IMR-90 (cell line): ENCODE data around the gene JCAD. TPM values are rescaled to one million over a fixed set of nuclear protein-coding genes. Genes with fewer than 3 reads are reported as not detected.

Experiments
- ATAC-seq: fragments of 200-7000 bp; cut with Tn5 transposase; 2 replicates; pipeline ENCODE4 v1.9.1; 2020; ENCODE audit warnings: low read depth, mild to moderate bottlenecking, moderate library complexity
- BruUV-seq: library from RNA; stranded (reverse); fragments of 400-500 nt; replicated peaks from 2 replicates; lab custom pipeline; 2021; lab: Mats Ljungman, UMichigan
- CTCF ChIA-PET: fragments of 300-600 bp; formaldehyde crosslinking; extraction: SDS; loops from one replicate; lab custom pipeline; 2021; ENCODE audit warnings: antibody characterized with exemption; lab: Yijun Ruan, JAX
- POLR2A ChIA-PET: fragments of 300-600 bp; sonication (Branson Sonifier 250); formaldehyde crosslinking; loops from one replicate; lab custom pipeline; 2022; ENCODE audit warnings: antibody characterized with exemption; ENCODE audit not compliant: unreplicated experiment; lab: Charles Lee
- DNase-seq: peaks from one replicate; pipeline ENCODE4 v3.0.0; 2013
- H2AFZ ChIP-seq: replicated peaks from 2 replicates; pipeline ENCODE3; 2013; ENCODE audit warnings: low read length, mild to moderate bottlenecking; ENCODE audit not compliant: poor library complexity
- H2AK5ac ChIP-seq: 2 replicates; pipeline ENCODE4 v1.6.1; 2013; ENCODE audit warnings: low read depth, low read length, inconsistent platforms
- H2AK9ac ChIP-seq: replicated peaks from 2 replicates; pipeline ENCODE3; 2013; ENCODE audit warnings: mild to moderate bottlenecking, low read depth, low read length, moderate library complexity; ENCODE audit not compliant: poor library complexity
- H2BK120ac ChIP-seq: 2 replicates; pipeline ENCODE4 v1.6.1; 2013; ENCODE audit warnings: low read depth, low read length, inconsistent platforms
- H2BK15ac ChIP-seq: 3 replicates; pipeline ENCODE4 v1.6.1; 2013; ENCODE audit warnings: low read depth, low read length, inconsistent platforms
- H2BK20ac ChIP-seq: 2 replicates; pipeline ENCODE4 v1.6.1; 2013; ENCODE audit warnings: low read depth, mild to moderate bottlenecking, inconsistent platforms, low read length, moderate library complexity
- H2BK5ac ChIP-seq: 2 replicates; pipeline ENCODE4 v1.6.1; 2013; ENCODE audit warnings: mild to moderate bottlenecking, low read depth, low read length, inconsistent platforms; ENCODE audit not compliant: poor library complexity, severe bottlenecking
- H3K14ac ChIP-seq: replicated peaks from 2 replicates; pipeline ENCODE4 v1.6.1; 2013; ENCODE audit warnings: low read depth, low read length, inconsistent platforms
- H3K18ac ChIP-seq: 2 replicates; pipeline ENCODE4 v1.6.1; 2013; ENCODE audit warnings: low read depth, low read length, control low read depth
- H3K23ac ChIP-seq: 2 replicates; pipeline ENCODE4 v1.6.1; 2013; ENCODE audit warnings: low read depth, low read length, inconsistent platforms
- H3K27ac ChIP-seq: 2 replicates; pipeline ENCODE4 v1.5.1; 2013; ENCODE audit warnings: mild to moderate bottlenecking, control low read depth, low read length; ENCODE audit not compliant: insufficient read depth
- H3K27me3 ChIP-seq: 2 replicates; pipeline ENCODE4 v1.6.1; 2013; ENCODE audit warnings: low read length; ENCODE audit not compliant: control insufficient read depth, insufficient read depth
- H3K36me3 ChIP-seq: 2 replicates; pipeline ENCODE4 v1.6.1; 2013; ENCODE audit warnings: low read length, mixed read lengths; ENCODE audit not compliant: control insufficient read depth, insufficient read depth
- H3K4ac ChIP-seq: 2 replicates; pipeline ENCODE4 v1.6.1; 2013; ENCODE audit warnings: low read depth, low read length, inconsistent platforms
- H3K4me1 ChIP-seq: 2 replicates; pipeline ENCODE4 v1.6.1; 2013; ENCODE audit warnings: low read length, mixed read lengths; ENCODE audit not compliant: control insufficient read depth, insufficient read depth
- H3K4me2 ChIP-seq: 2 replicates; pipeline ENCODE4 v1.6.1; 2013; ENCODE audit warnings: low read depth, mild to moderate bottlenecking, control low read depth, low read length, moderate library complexity
- H3K4me3 ChIP-seq: 2 replicates; pipeline ENCODE4 v1.5.1; 2013; ENCODE audit warnings: low read depth, mild to moderate bottlenecking, control low read depth, low read length, moderate library complexity; ENCODE audit not compliant: insufficient read depth
- H3K56ac ChIP-seq: 2 replicates; pipeline ENCODE4 v1.6.1; 2013; ENCODE audit warnings: low read length, inconsistent platforms; ENCODE audit not compliant: insufficient read depth; ENCODE audit errors: extremely low read depth
- H3K79me1 ChIP-seq, 2 experiments: 2 replicates each; pipeline ENCODE4 v1.6.1; 2013; ENCODE audit warnings: low read length in 2 of 2, inconsistent platforms in 1 of 2, low read depth in 1 of 2
- H3K9ac ChIP-seq: 2 replicates; pipeline ENCODE4 v1.6.1; 2013; ENCODE audit warnings: low read depth, low read length, control low read depth
- H3K9me1 ChIP-seq: 2 replicates; pipeline ENCODE4 v1.6.1; 2013; ENCODE audit warnings: low read length, inconsistent platforms; ENCODE audit not compliant: insufficient read depth
- H3K9me3 ChIP-seq: 2 replicates; pipeline ENCODE4 v1.6.1; 2013; ENCODE audit warnings: low read length; ENCODE audit not compliant: control insufficient read depth, insufficient read depth
- H4K20me1 ChIP-seq: 2 replicates; pipeline ENCODE4 v1.6.1; 2013; ENCODE audit warnings: low read length, inconsistent platforms; ENCODE audit not compliant: insufficient read depth
- H4K5ac ChIP-seq: 2 replicates; pipeline ENCODE4 v1.6.1; 2013; ENCODE audit warnings: mild to moderate bottlenecking, low read depth, low read length, control low read depth
- H4K8ac ChIP-seq, 2 experiments: 2 replicates each; pipeline ENCODE4 v1.6.1; 2013; ENCODE audit warnings: low read depth in 2 of 2, low read length in 2 of 2, control low read depth in 1 of 2, inconsistent platforms in 1 of 2
- H4K91ac ChIP-seq: 2 replicates; pipeline ENCODE4 v1.6.1; 2013; ENCODE audit warnings: low read depth, low read length, inconsistent platforms; ENCODE audit not compliant: insufficient read depth
- CEBPB ChIP-seq: IDR thresholded peaks from 2 replicates; pipeline ENCODE4 v1.6.1; 2012; ENCODE audit warnings: low read depth, low read length, improper control_type of control experiment
- MXI1 ChIP-seq: IDR thresholded peaks from 2 replicates; pipeline ENCODE4 v1.6.1; 2012; ENCODE audit warnings: low read depth, mild to moderate bottlenecking, low read length, moderate library complexity, borderline replicate concordance
- NFE2L2 ChIP-seq: fragments of 150-350 bp; IDR thresholded peaks from 2 replicates; pipeline ENCODE4 v1.6.1; 2016; ENCODE audit warnings: low read depth, mild to moderate bottlenecking, low read length
- RFX5 ChIP-seq: IDR thresholded peaks from 2 replicates; pipeline ENCODE4 v1.8.0; 2012; ENCODE audit warnings: low read depth, mild to moderate bottlenecking, low read length, moderate library complexity
- USF2 ChIP-seq: fragments of 150-350 bp; IDR thresholded peaks from 2 replicates; pipeline ENCODE4 v1.6.1; 2017; ENCODE audit warnings: mild to moderate bottlenecking, antibody characterized with exemption, low read length, low read depth
- WGBS, 2 experiments: methylation state at CpG; one replicate each; pipeline versions ENCODE4 v1.1.5 to v1.1.7; 2013; ENCODE audit warnings: missing lambda C conversion rate in 2 of 2; ENCODE audit not compliant: insufficient read length in 1 of 2; ENCODE audit errors: extremely low coverage in 2 of 2; 5-methylcytosine and 5-hydroxymethylcytosine counted together
- dilution Hi-C: fragments of 300-500 bp; cut with HindIII; formaldehyde crosslinking; loops from one replicate; pipeline ENCODE4 v1.14.3; 2018; ENCODE audit warnings: low sequenced_read_pairs; ENCODE audit not compliant: unreplicated experiment
- in situ Hi-C: fragments of 300-500 bp; cut with MboI; formaldehyde crosslinking; loops from 3 replicates; pipeline ENCODE4 v1.14.3; 2019; ENCODE audit warnings: low sequenced_read_pairs, inconsistent platforms, mixed read lengths
- intact Hi-C: fragments of 100-400 bp; cut with micrococcal nuclease; formaldehyde crosslinking; loops from 2 replicates; pipeline ENCODE4 v1.10.0; 2022
- polyA plus RNA-seq, 3 experiments: library from polyadenylated mRNA; depleted of rRNA; stranded (reverse); fragments of >200 nt; gene quantifications; 2 replicates each; pipeline ENCODE4 v1.2.3, GENCODE V29; 2012; ENCODE audit warnings: low replicate concordance in 1 of 3
- total RNA-seq: library from RNA; depleted of rRNA; stranded (reverse); fragments of >200 nt; gene quantifications from 2 replicates; pipeline ENCODE4 v1.2.3, GENCODE V29; 2012

JCAD gene
- total and polyA plus RNA-seq, 2 of the 4 experiments (the other 2 are of a cell fraction), result 15.9 to 16.8 TPM

DNA sequence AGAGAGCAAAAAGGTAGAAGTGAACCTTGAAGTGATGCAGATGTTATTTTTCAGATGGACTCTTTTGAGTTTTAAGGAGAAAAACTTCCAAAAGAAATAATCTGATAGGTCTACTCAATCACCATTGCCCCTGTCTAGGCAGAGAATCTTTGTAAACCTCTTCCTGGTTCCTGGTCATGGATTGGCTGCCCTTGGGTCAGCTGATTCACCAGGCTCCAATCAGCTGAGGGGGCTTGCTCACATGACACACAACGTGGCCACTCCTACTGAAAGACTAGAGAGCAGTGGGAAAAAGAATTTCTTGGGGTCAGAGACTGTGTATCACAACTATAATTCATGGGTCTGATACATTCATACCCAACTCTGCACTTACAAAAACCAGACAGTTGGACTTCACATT lies 20.0 kb upstream of the JCAD start:
- H3K4me1 ChIP-seq, result no peaks in the 10 kb centered on the region
- no peak overlapping the region for H4K8ac ChIP-seq
- ChIA-PET CTCF (interaction anchor here (1.2 kb wide), 1 partner anchor 8 kb away, joined by 3 read pairs; no protein-coding TSS in a partner anchor), POLR2A (no interaction called here)
- no TSS peak for BruUV-seq
- no peaks in the 10 kb centered on the region for H3K9me1 ChIP-seq
- H4K91ac ChIP-seq, result no peak overlapping the region
- no CpG with 5 or more reads among the region's 1 CpG for WGBS, 2 experiments
- dilution Hi-C loops, result no loop called here
- no peaks in the 10 kb centered on the region for H4K20me1 ChIP-seq
- no peak overlapping the region for H3K4ac ChIP-seq
- no peak overlapping the region for H2AFZ ChIP-seq
- H2BK5ac ChIP-seq, result no peak overlapping the region
- no peak overlapping the region for H2BK15ac ChIP-seq
- no peak overlapping the region for H2BK20ac ChIP-seq
- H3K23ac ChIP-seq, result no peak overlapping the region
- no peak overlapping the region for H4K5ac ChIP-seq
- no peak overlapping the region for H2AK5ac ChIP-seq
- H3K27me3 ChIP-seq, result peaks cover 2% of the 10 kb centered on the region
- ATAC-seq (no peak), DNase-seq (no peak)
- H3K4me3 ChIP-seq, result no peak overlapping the region
- no peak overlapping the region for H3K27ac ChIP-seq
- no peak overlapping the region for H2BK120ac ChIP-seq
- no peak overlapping the region for H3K18ac ChIP-seq
- intact Hi-C loops, result no loop called here
- no peak overlapping the region for H2AK9ac ChIP-seq
- TF ChIP-seq RFX5 (no peak), CEBPB (no peak), USF2 (peak; percentile 81), NFE2L2 (no peak), MXI1 (no peak)
- H3K36me3 ChIP-seq, result no peaks in the 10 kb centered on the region
- H3K9ac ChIP-seq, result no peak overlapping the region
- in situ Hi-C loops, result no loop called here
- H3K56ac ChIP-seq, result no peak overlapping the region
- no peaks in the 10 kb centered on the region for H3K9me3 ChIP-seq
- no peaks in the 10 kb centered on the region for H3K79me1 ChIP-seq
- H3K4me2 ChIP-seq, result no peak overlapping the region
- no peak overlapping the region for H3K14ac ChIP-seq
